Measurements from ENCODE around the gene ADD1. TPM values are rescaled to one million over a fixed set of nuclear protein-coding genes. Genes with fewer than 3 reads are reported as not detected.

ADD1 gene
- polyA plus RNA-seq, 1 donor (not counting 4 experiments of a cell fraction or from before 2014, with no cell fraction given) = 109 TPM

- H3K79me2 ChIP-seq (ENCODE audit: control insufficient read depth, insufficient read depth, low read length) = peaks cover 2% of the 10 kb centered on the region
- no peaks in the 10 kb centered on the region for H3K27me3 ChIP-seq (ENCODE audit: control insufficient read depth, extremely low read depth, insufficient read depth, low read length)
- H3K9me3 ChIP-seq (ENCODE audit: control insufficient read depth, low read depth, low read length) = no peaks in the 10 kb centered on the region
- peaks cover 23 to 28% of the 10 kb centered on the region in 2 experiments for H3K36me3 ChIP-seq (ENCODE audit: control insufficient read depth in 2 of 2, extremely low read depth in 1 of 2, insufficient read depth in 2 of 2, low read length in 2 of 2)
- H3K4me1 ChIP-seq (ENCODE audit: control insufficient read depth, extremely low read depth, insufficient read depth, low read length) = peaks cover 11% of the 10 kb centered on the region
- H3K27ac ChIP-seq (ENCODE audit: control insufficient read depth, insufficient read depth, low read length) = no peak overlapping the region
- no peak overlapping the region for H3K4me3 ChIP-seq (ENCODE audit: control insufficient read depth in 2 of 3, extremely low read depth in 1 of 3, insufficient read depth in 2 of 3, low read depth in 1 of 3, low read length in 3 of 3)
- dilution Hi-C loops (cut with MboI; ENCODE audit: extremely low pct_ligation_motif_present, low sequenced_read_pairs) = no loop called here
- no peak for DNase-seq (ENCODE audit: low read depth, low spot score)
- H3K9ac ChIP-seq (ENCODE audit: control insufficient read depth, extremely low read depth, insufficient read depth, low read length) = no peak overlapping the region
- no peaks in the 10 kb centered on the region for H3K9me1 ChIP-seq (ENCODE audit: control insufficient read depth, extremely low read depth, insufficient read depth, low read length)
- H3K4me2 ChIP-seq (ENCODE audit: control insufficient read depth, extremely low read depth, insufficient read depth, low read depth, low read length) = no peak overlapping the region
- FAIRE-seq = no peak
- no peaks in the 10 kb centered on the region for H4K20me1 ChIP-seq (ENCODE audit: control insufficient read depth, extremely low read depth, insufficient read depth, low read length)
- H2AFZ ChIP-seq (ENCODE audit: control insufficient read depth, low read length) = no peak overlapping the region
- TF ChIP-seq CTCF (optimal IDR thresholded peaks at IDR 0.05 in 1 of 3, IDR thresholded peaks at IDR 0.05 in 1 of 3, conservative IDR thresholded peaks at IDR 0.05 in 1 of 3; ENCODE audit: extremely low read depth in 1 of 3, insufficient read depth in 2 of 3, low read length in 3 of 3) (no peak), EZH2 (IDR thresholded peaks at IDR 0.05; ENCODE audit: low read length) (no peak)
These were observed 80.6 kb downstream of the ADD1 start for GRCh38 chr4:2924286-2924685.

- no peaks in the 10 kb centered on the region for H4K20me1 ChIP-seq (ENCODE audit: control insufficient read depth, extremely low read depth, insufficient read depth, low read length)
- dilution Hi-C loops (cut with MboI; ENCODE audit: extremely low pct_ligation_motif_present, low sequenced_read_pairs) = no loop called here
- no peak for DNase-seq (ENCODE audit: low read depth, low spot score)
- no peaks in the 10 kb centered on the region for H3K27me3 ChIP-seq (ENCODE audit: control insufficient read depth, extremely low read depth, insufficient read depth, low read length)
- H3K4me3 ChIP-seq (ENCODE audit: control insufficient read depth in 2 of 3, extremely low read depth in 1 of 3, insufficient read depth in 2 of 3, low read depth in 1 of 3, low read length in 3 of 3) = no peak overlapping the region
- no peak overlapping the region for H2AFZ ChIP-seq (ENCODE audit: control insufficient read depth, low read length)
- H3K4me2 ChIP-seq (ENCODE audit: control insufficient read depth, extremely low read depth, insufficient read depth, low read depth, low read length) = no peak overlapping the region
- peaks cover 1% of the 10 kb centered on the region for H3K79me2 ChIP-seq (ENCODE audit: control insufficient read depth, insufficient read depth, low read length)
- peaks cover 11% of the 10 kb centered on the region for H3K4me1 ChIP-seq (ENCODE audit: control insufficient read depth, extremely low read depth, insufficient read depth, low read length)
- H3K36me3 ChIP-seq (ENCODE audit: control insufficient read depth in 2 of 2, extremely low read depth in 1 of 2, insufficient read depth in 2 of 2, low read length in 2 of 2) = peaks cover 26 to 31% of the 10 kb centered on the region in 2 experiments
- H3K9me3 ChIP-seq (ENCODE audit: control insufficient read depth, low read depth, low read length) = no peaks in the 10 kb centered on the region
- no peak for FAIRE-seq
- H3K27ac ChIP-seq (ENCODE audit: control insufficient read depth, insufficient read depth, low read length) = no peak overlapping the region
- no peak overlapping the region for H3K9ac ChIP-seq (ENCODE audit: control insufficient read depth, extremely low read depth, insufficient read depth, low read length)
- no peak for TF ChIP-seq EZH2 (IDR thresholded peaks at IDR 0.05; ENCODE audit: low read length)
- TF ChIP-seq CTCF (optimal IDR thresholded peaks at IDR 0.05 in 1 of 3, IDR thresholded peaks at IDR 0.05 in 1 of 3, conservative IDR thresholded peaks at IDR 0.05 in 1 of 3; ENCODE audit: extremely low read depth in 1 of 3, insufficient read depth in 2 of 3, low read length in 3 of 3) = no peak
- no peaks in the 10 kb centered on the region for H3K9me1 ChIP-seq (ENCODE audit: control insufficient read depth, extremely low read depth, insufficient read depth, low read length)
These were observed 81.2 kb downstream of the ADD1 start for GRCh38 chr4:2924765-2925301.
